NCI-H2196 treated with DMSO at 0.1 percent for 48 hours (cell line): ENCODE measurements around the gene GPRIN1.
A peak's percentile ranks its signal among the peaks of the same experiment; 100 is the strongest.

Experiments
- DNase-seq: peaks from one replicate; lab custom pipeline; 2025; ENCODE audit not compliant: unreplicated experiment; lab: John Stamatoyannopoulos, UW

GPRIN1 gene

GRCh38 chr5:176609724-176610434 lies at the start of gene GPRIN1:
TSS of gene GPRIN1 (minus strand) at chr5:176610156. CDS start at chr5:176599834, 10,322 bp downstream.
- DNase-seq: peak; percentile 63

DNA sequence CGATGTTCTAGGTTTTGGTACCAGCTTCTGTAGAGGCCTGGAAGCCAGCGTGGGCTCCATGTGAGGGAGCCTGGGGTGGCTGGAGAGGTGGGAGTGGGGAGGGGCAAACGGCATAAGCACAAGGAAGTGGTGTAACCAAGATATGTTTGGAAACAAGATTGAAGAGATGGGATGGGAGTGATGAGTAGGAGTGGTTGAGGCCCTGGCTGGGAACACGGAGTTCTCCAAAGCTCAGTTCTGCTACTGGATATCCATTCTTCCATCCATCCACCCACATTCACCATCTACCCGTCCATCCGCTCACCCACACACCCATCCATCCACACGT lies 49.5 kb upstream of the GPRIN1 start:
- no peak for DNase-seq

DNA sequence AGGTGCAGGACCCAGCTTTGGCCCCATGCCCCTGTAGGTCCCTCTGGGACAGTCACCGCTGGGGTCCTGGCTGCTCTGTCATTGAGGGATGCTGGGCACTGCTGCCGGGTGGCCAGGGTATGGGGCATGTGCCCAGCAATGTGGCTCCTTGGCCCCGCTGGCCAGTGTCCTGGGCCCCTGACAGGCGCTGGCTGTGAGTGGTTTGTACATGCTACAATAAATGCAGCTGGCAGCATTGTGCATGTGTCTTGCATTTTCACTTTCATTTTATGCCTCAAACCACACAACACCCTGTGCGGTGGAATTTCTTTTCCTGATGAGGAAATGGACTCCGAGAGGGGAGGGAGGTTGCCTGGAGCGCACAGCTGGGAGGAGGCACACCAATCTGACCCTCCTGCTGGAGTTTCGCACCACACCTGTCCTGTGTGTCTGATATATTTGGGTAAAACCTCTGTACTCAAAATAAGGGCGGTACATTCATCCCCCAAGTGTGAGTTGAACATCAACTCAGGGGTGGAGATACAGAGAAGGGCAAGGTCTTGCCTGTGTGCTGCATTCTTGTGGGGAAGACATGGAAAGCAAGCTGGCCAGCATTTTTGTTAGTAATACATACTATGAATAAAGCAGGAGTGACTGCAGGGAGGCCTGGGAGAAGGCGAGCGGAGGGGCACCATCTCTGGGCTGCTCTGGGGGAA lies 49.0 kb upstream of the GPRIN1 start:
- DNase-seq: no peak

DNA sequence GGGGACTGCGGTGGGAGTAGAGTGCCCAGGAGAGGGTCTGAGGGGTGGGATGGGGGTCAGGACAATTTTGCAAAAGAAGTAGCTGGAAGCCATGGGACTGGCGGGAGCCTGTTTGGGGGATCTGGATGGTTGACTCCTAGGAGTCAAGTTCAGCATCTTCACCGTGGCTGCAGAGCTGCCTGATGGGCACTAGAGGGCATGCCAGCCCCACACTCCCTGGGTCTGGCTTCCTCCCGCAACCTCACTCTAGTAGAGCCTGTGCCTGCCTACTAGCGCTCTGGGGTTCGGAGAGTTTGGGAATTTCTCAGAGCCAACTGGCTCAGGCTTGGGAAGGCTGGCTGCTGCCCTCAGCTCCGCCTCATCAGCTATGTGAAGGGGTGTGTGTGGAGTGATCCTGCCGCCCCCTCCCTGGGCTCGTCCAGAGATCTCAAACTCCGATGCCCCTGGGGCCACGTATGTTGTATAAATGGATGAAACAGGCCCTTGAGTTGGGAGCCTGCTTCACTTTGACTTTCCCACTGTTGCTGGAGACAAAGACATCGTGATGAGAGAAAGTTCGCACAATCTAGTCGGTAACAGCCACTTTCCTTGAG lies 48.1 kb upstream of the GPRIN1 start:
- peak; percentile 25 for DNase-seq

DNA sequence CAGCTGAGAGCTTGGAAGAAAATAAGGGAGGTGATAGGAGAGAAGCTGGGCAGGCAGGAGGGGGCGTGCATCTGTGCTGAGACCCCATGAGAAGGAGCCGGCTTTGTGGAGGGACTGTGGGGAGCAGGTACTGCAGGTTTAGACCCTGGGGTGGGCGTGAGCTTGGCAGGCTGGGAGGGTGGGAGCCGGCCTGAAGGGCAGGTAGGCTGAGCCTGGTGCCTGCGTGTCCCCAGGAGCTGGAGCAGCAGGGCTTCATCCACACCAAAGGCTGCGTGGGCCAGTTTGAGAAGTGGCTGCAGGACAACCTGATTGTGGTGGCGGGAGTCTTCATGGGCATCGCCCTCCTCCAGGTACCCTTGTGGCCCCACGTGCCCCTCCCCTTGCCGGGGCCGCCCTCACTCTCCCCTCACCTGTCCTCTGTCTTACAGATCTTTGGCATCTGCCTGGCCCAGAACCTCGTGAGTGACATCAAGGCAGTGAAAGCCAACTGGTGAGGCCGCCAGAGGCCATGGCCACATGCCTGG lies 46.6 kb upstream of the GPRIN1 start:
- DNase-seq: no peak

DNA sequence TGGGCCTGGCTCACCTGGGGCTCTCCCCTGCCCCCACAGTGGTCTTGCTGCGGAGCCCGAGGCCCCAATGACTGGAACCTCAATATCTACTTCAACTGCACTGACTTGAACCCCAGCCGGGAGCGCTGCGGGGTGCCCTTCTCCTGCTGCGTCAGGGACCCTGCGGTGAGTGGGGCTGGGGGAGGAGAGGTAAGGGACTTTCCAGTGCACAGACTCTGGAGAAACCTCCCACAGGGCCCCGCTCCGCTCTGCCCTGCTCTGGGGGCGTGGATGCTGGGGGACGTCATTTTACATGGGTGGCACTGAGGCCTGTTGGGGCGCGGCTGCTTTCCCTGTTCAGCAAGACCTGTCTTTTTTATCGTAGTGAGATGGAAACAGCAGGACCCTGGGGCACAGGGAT lies 44.9 kb upstream of the GPRIN1 start:
- no peak for DNase-seq

DNA sequence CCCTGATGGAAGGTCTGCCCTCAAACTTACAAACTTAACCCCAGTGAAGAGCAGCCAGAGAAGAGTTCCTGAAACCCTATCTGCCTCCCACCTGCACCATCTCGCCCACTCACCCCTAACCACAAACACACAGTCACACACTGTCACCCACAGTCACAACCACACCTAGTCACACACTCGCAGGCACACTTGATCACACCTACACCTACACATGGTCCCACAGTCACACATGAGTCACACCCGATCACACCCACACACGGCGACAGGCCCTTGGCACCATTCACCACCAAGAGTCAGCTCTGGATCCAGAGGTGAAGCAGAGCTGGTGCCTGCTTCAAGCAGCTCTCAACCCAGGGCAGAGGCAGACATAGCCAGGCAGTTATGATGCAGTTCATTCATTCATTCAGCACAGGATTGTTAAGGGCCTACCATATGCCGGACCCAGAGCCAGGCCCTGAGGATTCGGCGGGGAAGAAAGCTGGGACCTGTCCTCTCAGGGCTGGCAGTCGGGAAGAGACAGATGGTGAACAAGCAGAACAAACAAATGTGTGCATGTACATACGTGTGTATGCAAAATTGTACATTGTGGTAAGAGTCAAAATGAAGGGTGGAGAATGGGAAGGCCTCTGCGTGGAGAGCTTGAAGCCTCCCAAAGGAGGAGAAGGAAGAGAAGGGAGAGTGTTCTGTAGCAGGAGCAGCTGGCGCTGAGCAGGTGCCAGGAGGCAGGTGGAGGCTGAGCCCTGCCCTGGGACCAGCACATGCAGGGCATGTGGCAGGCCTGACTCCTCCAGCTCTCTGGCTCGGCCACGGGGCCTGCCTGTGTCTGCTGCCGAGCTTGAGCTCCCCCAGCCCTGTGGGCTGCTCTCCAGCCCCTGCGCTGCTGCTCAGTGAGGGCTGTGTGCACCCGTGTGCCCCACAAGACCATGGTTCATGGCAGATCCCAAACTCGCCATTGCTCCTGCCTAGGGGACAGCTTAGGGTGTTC lies 43.7 kb upstream of the GPRIN1 start:
- DNase-seq: peak; percentile 23

DNA sequence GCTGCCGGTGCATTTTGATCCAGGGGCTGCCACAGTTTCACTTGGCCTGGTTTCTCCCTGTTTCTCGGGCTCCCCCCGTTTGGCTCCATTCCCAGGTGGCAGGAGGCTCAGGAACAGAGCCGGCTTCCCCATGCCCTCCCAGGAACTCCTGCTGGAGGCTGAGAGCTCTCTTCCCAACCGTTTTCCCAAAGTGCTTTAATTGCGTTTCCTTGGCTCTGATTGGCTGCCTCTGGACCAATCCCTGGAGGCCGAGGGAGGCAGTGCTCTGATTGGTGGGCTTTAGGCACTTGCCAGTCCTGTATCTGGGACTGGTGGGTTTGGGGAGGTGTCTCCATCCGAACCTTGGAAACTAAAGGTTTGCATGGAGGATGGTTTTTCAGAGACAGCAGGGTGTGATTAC lies 42.2 kb upstream of the GPRIN1 start:
- no peak for DNase-seq

- no peak for DNase-seq
Measured at GRCh38 chr5:176651472-176651980, 41.6 kb upstream of the GPRIN1 start.

GRCh38 chr5:176650354-176650884 lies 40.5 kb upstream of the GPRIN1 start:
- no peak for DNase-seq

- no peak for DNase-seq
Measured at GRCh38 chr5:176648474-176649194, 38.7 kb upstream of the GPRIN1 start.

GRCh38 chr5:176647843-176648473 lies 38.0 kb upstream of the GPRIN1 start:
- no peak for DNase-seq

- peak; percentile 95 for DNase-seq
Measured at GRCh38 chr5:176647030-176647842, 37.3 kb upstream of the GPRIN1 start, which contains the start of gene TSPAN17. TSS of gene TSPAN17 (plus strand) at chr5:176647484. CDS start at chr5:176647616, 132 bp downstream.

DNA sequence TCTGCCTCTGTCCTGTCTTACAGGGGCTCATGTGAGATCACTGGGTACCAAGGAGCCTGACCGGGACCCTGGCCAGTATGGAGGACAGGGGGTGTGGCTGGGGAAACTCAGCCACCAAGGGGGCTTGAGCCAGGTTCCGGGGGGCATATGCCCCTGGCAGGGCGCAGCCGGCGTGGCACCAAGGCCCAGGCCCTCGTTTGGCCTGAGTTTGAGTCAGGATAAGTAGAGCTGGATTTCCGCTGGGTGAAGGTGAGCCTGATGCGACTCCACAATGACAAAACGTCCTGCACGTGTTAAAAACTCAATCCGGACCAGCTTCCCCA lies 36.7 kb upstream of the GPRIN1 start:
- DNase-seq: no peak

DNA sequence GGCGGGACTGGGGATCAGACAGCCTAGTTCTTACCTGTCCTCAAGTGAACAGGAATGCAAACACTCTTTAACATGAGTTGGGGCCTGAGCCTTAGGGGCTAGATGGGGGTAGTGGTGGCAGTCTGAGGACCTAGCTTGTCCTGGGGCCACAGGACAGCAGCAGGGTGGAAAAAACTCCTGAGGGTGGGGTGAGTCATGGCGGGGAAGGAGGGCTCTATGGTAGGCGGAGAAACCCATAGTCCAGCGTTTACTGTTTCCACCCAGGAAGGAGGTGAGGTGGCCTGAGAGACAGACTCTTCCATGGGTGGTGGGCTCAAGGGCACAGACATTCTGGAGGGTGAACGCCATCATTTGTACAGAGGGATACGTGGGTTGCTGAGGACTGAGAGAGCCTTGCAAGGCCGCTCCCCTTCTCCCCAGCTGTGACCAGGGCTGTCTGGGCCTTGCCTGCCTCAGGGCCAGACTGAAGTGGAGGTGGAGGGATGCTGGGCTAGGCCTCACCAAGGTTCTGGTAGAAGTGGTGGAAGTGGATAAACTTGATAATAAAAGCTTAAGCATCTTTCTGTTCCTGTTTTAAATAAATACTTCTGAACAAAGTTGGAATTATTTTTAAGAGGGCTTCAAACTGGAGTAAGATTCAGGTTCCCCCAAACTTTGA lies 36.2 kb upstream of the GPRIN1 start:
- no peak for DNase-seq

GRCh38 chr5:176644878-176645670 lies 35.1 kb upstream of the GPRIN1 start:
- no peak for DNase-seq

GRCh38 chr5:176644294-176644693 lies 34.3 kb upstream of the GPRIN1 start:
- DNase-seq: no peak
